Stimulated activated CD8-positive, alpha-beta memory T cell treated with anti-CD3 and anti-CD28 coated beads, Interleukin-4, amount 100 ng/mL, for 48 hours (primary cell): ENCODE measurements around the gene AP2B1.
"Not testable (repeated sequence)": the region's sequence is repeated elsewhere in the genome, so short reads cannot be mapped to it uniquely, and the experiment has no call there.

Experiments used
- DNase-seq: peaks from one replicate; pipeline ENCODE4 v3.0.0-alpha.2; 2020

AP2B1 gene

DNA sequence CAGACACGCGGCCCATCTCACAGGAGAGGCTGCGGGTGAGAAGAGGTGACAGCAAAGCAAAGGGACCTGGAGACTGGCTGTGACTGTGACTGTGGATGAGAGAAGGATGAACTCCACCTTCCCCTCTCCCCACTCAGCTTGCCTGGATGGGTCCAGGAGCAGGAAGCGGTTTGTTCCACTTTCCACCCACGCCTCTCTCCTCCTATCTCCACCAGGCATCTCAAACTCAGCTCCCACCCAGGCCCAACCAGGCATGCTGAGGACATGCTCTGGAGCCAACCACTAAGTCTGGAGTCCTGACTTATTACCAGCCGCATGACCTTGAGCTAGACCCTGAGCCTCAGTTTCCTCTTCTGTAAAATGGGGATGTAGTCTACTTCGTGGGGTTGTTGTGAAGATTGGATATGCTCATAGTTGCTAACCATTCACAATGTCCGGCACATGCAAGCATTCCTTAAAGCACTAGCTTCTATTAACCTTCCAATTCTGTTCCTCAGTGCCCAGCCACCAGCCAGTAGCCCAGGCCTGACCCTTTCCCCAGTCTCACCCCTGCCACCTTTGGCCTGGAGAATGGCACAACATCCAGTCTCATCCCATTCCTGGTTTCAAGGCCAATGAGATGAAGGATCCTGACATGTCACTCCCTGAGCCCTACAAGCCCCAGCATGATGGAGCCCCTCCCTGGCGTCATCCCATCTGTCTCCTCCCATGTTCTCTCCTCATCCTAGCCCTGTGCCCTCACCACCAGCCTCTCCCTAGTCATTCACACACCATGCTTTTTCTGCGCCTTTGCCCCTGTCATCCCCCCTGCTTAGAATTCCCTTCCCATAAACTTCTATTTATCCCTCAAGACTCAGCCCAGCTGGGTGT lies 163.6 kb downstream of the AP2B1 start:
- DNase-seq, result no peak

DNA sequence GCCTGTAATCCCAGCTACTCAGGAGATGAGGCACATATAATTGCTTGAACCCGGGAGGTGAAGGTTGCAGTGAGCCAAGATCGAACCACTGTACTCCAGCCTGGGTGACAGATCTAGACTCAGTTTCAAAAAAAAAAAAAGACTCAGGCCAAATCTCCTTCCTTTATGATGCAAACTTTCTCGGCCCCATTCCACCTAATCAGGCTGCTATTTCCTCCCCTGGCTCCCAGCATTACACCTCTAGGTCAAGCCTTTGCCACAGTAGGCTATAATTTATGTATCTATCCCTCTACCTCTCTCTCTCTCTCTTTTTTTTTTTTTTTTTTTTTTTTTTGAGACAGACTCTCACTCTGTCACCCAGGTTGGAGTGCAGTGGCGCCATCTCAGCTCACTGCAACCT lies 164.4 kb downstream of the AP2B1 start:
- DNase-seq, result not testable (repeated sequence)

DNA sequence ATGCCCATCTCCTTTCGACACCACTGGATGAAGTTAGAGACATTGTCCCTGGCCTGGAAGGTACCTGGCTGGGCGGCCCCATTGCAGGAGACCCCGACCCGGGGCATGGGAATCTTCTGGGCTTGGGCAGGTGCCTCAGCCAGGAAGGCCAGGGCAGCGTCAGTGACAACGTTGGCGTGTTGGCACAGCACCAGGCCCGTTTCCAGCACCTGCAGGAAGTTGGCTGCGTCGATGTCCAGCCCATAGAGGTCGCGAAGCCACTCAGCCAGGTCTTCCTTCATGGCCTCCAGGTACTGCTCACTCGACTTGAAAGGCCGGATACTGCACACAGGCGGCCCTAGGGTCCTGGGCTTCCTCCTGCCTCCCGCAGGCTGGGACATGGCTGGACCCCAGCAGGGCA lies 165.3 kb downstream of the AP2B1 start:
- no peak for DNase-seq

DNA sequence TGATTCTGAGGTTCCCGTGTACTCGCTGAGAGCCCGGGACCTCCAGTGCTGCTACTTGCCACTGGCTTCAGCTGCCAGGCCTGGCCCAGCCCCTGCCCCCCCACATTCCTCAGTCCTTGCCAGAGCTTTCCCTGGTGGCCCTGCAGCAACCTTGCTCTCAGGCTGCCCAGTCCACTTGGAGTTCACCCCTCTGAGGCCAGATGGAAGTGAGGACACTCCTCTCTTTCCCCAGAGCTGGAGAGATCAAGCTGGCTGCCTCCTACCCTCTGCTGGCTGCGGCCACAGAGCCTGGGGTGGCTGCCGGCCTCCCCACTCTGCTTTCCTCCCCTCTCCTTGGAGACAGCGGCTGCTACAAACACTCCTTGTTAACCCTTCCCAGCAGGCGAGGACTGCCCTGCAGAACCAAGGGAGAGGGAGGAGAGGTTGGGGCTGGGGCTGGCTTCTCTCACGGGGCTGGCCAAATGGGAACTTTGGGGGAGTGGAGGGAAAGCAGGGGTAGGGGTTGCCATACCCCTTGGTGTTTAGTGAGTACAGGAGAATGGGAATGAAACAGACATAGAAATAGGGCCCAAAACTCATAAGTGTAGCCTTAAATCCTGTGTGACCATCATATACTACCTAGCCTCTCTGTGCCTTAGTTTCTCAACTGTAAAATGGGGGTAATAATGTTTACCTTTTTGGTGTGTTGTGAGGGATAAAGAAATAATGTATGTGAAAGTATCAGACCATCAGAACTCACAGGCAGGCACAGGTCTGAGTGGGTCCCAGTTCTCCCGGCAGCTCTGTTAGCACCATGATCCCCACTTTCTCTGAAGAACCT lies 166.0 kb downstream of the AP2B1 start, which contains the start of gene GAS2L2:
TSS of gene GAS2L2 (minus strand) at position 295 of the 820 bp plus-strand sequence. CDS start 389 bp downstream, outside the sequence.
- DNase-seq, result no peak

DNA sequence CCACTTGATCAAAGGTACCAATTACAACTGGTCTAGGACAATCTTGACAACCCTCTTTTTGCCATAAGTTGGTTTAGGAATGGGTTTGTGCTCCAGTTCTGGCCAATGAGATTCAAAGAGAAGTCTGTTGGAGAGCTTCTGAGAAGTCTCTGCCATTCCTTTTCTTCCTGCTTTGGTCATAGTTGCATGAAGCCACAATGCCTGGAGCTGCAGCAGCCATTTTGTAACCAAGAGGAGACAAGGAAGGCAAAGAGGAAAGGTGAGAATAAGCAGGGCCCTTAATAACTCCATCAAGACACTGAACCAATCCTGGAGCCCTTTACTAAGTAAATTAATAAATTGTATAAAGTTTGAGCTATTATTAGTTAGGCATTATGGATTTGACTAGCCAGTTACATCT lies 170.1 kb downstream of the AP2B1 start:
- DNase-seq, result no peak

DNA sequence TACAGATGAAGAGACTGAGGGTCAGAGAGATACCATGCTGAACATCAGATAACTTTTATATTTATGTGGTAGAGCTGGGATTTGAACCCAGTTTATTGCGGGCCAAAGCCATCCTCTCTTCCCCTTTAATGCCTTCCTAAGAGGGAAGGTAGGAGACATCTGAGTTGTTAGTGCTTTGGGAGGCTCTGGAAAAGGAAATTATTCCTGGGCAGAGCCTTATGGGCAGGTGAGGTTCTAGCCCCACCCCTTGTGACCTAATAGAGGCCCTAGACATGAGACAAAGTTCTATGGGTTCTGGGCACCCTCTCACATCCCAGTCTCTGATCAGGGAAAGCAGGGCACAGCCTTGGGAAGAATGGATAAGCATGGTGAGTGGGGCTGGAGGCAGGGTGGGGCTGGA lies 173.5 kb downstream of the AP2B1 start, which contains the start of gene C17orf50:
TSS of gene C17orf50 (plus strand) at position 301 of the 400 bp plus-strand sequence. CDS start at position 356, 55 bp downstream.
- no peak for DNase-seq

DNA sequence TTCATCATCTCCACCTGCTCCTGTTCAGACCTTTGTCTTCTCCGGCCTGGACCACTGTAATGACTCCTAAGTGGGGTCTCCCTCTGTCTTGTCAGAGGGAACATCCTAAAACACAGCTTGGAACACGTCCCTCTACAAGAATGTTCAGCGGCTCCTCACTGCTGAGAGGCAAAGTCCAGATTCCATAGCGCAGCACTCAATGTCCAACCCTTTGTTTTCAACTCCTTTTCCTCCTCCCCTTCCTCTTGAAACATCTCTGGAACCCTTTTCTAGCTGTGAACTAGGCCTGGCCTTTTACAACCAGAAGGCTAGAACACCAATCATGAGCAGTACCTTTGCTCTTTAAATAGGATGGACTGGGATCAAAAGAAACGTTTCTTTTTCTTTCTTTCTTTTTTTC lies 174.5 kb downstream of the AP2B1 start:
- no peak for DNase-seq

DNA sequence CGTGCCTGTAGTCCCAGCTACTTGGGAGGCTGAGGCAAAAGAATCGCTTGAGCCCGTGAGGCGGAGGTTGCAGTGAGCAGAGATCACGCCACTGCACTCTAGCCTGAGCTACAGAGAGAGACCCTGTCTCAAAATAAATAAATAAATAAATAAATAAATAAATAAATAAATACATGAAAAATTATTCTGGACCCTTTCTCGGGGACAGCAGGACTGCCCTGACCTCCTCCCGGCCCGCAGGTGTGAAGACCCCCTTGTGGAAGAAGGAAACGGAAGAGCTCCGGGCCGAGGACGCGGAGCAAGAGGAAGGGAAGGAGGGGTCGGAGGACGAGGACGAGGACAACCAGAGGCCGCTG lies 176.6 kb downstream of the AP2B1 start:
- DNase-seq, result no peak

DNA sequence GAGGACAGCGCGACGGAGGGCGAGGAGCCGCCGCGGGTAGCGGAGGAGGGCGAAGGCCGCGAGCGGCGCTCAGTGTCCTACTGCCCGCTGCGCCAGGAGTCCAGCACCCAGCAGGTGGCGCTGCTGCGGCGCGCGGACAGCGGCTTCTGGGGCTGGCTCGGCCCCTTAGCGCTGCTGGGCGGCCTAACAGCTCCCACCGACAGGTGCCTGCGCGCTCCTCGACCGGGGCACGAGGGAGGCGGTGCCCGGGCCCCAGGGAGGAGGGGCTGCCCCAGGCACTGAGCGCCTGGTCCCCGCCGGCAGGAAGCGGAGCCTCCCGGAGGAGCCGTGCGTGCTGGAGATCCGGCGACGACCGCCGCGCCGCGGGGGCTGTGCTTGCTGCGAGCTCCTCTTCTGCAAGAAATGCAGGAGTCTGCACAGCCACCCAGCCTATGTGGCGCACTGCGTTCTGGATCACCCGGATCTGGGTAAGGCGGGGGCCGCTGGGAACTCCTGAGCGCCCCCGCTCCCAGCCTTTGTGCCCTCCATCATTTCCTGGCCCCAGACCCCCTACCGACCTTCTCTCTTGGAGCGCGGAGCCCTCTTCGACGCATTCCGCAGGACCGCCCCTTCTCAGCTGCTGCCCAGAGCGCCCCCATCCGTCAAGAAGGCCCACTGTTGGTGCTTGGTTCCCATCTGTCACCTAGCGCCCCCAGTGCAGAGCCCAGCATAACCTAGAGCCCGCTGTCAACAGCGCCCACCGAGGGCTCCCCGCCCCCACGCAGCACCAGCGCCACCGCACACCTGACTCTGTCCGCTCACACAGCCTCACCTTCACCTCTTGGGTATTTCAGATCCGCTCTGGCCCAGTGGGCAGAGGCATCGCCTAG lies 177.2 kb downstream of the AP2B1 start:
- DNase-seq, result peak; percentile 93

DNA sequence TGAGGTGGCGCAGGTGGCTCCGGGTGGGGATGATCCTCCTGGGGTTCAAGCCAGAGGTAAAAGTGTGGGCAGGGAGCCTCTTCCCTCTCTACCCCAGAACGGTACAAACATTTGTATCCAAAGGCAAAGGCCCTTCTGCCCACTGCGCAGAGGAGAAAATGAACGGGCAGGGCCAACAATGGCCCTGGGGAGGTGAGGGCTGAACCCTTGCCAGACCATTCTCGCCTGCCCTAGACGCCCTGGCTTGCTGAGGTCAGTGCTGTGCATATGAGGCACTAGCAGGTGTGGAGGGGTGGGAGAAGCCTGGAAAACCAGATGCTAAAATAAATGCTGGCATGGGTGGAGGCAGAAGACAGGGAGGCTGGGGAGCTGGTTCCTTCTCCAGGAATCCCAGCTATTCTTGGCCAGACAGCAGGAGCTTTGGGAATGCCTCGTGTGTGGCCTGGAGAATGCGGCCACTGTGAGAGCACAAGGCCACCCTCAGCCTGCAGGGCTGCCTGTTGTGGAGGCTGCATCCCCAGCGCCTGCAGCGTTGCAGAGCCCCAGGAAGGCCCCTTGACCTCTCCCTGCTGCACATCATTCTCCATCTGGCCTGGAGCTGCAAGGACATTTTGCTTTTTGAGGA lies 178.1 kb downstream of the AP2B1 start:
- DNase-seq, result no peak

DNA sequence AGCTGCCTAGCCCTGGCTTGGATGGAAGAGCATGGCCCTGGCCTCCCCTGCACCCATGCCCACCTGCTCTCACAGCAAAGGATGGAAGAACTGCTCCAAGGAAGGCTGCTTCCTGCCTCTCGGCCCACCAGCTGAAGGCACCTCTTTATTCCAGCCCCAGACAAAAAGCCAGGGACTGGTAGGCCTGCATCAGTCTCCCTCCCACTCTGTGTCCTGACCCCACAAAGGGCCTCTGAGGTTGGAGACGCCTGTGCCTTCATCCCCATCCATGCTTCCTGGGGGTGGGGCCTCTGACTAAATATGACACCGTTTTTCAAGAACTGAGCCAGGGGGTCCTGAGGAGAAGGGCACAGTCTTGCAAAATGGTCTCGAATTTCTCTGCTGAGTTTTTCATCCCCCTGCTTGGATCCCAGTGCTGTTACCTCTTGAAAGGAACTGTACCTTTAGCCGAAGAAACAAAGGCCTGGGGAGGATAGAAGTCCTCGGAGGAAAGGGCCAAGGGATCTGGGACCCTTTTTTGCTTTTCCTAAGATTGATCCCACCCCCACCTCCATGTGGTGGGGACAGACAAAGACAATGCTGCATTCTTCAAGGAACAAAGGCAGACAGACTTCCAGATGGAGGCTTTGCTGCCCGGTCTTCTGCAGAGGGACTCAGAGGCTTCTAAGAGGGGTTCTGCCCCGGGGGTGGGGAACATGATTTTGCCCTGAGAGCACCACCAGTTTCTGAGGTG lies 178.8 kb downstream of the AP2B1 start:
- DNase-seq, result no peak

DNA sequence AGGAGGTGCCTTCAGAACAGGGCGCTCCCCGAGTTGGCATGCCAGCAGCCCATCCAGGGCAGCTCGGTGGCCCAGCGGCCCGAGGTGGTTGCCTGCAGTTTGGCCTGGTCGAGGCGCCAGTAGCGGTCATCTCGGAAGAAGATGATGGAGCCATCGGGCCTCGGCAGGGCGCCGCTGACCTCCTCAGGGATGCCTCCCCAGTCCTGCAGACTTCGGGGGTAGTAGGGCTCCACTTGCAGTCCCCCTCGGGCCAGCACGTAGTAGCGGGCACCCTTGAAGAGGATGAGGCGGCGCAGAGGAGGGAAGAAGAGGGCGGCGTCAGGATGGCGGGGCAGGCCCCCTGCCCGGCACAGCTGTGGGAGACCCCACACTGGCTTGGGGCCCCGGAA lies 179.4 kb downstream of the AP2B1 start:
- DNase-seq, result no peak

DNA sequence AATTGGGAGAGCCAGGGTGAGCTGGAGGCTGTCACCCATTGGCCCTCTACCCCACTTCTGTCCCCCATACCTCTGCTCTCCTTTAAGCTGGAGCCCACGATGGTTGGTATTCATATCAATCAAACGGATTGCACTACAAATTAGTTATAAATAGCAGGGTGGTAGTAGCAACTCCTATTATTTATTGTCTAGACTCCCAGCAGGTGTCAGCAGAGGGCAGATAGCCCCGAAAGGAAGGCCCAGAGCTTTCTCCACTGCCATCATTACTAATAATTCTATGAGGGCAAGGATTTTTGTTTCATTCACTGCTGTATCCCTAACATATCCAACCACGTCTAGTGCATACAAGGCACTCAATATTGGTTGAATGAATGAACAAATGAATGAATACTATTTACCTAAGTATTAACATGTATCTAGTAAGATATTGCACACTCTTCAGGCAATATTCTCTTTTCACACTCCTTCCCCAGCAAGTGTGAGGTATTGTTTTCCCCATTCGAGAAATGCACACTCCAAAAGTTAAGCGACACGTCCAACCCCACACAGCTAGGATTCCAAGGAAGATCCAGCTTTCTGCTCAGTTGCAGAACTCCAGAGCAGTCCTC lies 179.9 kb downstream of the AP2B1 start:
- no peak for DNase-seq

DNA sequence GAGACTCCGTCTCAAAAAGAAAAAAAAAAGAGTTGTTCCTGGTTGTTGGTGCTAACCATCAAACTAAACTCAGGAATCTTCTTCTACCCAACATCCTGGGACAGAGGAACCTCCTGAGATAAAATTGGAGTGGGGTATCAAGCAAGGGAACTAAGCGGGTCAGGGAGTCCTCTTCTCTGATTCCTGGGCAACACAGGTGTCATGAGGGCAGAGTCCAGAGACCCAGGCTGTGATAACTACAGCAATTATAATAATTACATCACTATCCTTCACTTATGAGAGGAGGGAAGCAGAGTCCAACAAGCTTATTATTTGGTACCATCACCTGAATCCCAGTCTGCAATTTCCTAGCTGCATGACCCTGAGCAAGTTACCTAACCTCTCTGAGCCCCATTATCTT lies 181.7 kb downstream of the AP2B1 start:
- DNase-seq, result no peak

DNA sequence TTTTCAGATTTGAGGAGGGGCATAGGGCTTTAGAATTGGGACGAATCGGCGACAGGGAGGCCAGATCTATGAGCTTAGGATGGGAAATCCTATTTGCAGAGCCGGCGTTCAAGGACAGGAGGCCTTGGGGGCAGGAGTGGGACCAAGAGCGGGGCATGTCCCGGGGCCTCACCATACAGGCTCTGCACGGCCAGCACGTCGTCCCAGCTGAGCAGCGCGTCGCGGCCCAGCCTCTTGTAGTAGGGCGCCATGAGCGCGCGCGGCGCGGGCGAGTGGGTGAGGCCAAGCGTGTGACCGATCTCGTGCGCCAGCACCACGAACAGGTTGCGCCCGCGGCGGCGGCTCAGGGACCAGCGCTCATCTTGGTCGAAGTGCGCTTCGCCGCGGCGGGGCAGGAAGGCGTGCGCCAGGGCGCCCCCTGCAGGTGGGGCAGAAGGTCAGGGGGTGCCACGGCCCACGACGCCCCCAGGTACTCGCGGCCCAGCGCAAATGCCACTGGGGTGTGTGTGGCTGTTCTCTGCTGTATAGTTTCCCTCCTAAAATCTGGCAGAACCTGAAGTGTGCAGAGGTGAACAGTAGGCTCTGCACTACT lies 182.9 kb downstream of the AP2B1 start:
- no peak for DNase-seq

DNA sequence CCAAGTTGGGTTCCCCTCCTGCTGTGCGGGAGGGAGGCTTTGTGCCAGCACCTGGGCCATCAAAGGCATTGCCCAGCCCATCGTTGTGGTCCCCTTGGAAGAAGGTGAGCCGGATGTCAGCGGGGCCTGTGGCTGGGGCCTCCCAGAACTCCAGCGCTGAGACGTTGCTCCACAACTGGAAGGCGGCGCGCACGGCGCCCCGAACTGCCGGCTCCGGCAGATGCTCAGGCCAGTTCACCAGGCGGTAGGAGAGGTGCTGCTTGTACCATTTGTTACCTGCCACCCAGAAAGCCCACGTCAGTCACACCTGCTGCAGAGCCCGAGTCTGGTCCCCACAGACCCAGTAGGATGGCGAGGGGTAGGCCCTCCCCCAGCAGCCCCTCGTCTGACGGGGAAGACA lies 186.0 kb downstream of the AP2B1 start:
- DNase-seq, result no peak

DNA sequence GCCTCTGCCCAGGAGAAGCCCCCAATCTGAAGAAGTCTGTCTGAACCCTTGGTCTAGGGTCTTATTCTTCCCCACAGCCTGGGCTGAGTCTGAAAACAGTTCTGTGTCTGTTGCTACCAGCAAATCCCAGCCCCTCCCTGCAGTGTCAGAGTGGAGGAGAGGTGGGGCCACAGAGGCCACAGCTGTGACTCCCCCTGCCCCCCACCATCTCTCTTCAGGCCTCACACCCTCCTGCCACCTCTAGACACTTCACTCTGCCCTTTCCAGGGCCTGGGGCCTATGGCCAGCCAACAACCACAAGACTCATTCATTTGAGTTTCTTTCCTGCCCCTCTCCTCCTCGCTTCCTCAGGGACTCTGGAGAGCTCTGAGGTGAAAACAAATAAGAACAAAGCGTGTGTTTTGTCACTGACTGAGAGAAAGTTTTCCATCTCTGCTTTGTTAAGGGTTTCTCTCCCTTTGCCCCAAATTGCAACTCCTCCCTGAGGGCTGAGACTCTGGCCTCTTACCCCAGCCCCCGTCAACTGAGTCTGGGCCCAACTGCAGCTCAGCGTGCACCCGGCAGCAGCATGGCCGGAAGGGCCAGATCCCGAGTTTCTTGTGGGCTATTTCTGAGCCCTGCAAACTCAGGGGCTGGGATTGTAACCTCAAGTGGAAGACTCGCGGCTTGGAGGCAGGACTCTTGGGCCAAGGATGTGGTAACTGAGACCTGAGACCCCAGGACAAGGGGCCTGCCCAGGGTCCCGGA lies 186.7 kb downstream of the AP2B1 start:
- no peak for DNase-seq

DNA sequence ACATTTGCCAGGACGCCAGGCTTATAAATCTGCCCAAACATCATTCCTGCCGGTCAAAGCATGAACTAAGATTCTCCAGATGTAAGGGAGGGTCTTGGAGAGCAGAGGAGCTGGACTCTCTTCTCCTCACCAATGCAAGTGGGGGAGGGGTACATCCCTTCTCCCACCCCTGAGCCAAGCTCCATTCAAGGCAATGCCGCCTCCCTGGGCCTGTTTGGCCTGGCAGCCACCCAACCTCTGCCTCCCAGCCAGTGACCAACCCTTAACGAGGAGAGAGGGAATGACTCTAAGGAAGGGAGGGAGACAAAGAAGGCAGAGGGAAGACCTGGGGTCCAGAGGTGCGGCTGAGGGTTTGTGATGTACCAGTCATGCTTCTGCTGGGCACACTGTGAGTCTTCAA lies 187.4 kb downstream of the AP2B1 start:
- DNase-seq, result no peak

DNA sequence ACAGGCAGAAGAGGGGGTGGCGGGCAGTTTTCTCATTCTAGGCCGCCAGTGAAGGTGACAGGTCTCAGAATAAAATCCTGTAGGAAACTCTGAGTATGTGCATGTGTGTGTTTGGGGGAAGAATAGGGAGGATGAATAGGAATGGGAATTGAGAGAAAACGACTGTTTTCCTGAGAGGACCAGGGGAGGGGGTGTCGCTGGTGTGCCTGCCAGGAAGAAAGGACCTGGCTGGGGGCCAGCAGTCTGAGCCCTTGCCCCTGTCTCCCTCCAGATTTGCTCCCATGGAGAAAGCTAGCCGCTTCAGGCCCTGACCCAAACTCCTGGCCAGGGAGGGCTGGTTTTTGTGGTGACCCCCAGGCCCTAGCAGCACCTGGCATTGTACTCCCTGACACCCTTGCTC lies 187.9 kb downstream of the AP2B1 start:
- DNase-seq, result no peak

DNA sequence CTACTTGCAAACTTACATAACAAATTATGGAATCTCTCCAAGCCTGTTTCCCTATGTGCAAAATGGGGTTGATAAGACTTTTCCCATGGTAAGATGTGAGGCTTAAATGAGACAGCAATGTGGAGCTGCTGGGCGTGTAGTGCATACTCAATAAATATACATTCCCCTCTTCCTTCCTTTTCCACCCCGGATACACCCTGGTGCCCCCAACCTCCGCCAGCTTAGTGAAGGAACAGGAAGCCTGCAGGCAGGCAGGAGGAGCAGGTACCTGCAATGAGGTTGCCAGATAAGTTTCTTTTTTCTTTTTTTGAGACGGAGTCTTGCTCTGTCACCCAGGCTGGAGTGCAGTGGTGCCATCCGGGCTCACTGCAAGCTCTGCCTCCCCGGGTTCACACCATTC lies 188.5 kb downstream of the AP2B1 start:
- DNase-seq, result no peak
